Effector CD4-positive, alpha-beta T cell (primary cell): ENCODE measurements around the gene DIDO1.

Source experiments
- DNase-seq: peaks from one replicate; pipeline ENCODE4 v3.0.0-alpha.2; 2020

Gene DIDO1

DNA sequence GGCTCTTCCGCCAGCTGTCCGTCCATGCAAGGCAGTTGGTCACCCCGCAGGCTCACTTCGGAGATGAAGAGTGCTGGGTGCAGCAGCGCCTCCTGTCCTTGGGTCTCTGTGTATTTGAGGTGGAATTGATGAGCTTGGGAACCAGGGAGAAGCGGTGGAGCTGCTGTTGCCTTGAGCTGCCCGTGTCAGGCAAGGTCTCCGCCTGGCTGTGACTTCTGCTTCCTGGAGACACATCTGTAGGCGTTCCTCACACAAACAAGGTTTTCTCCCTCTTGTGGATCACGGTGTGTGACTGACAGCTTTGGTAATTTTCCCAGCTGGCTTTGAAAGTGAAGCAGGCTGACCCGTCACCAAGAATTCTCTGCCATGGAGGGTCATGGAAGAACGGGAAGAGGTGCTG, 23.7 kb upstream of the DIDO1 start:
- no peak for DNase-seq

DNA sequence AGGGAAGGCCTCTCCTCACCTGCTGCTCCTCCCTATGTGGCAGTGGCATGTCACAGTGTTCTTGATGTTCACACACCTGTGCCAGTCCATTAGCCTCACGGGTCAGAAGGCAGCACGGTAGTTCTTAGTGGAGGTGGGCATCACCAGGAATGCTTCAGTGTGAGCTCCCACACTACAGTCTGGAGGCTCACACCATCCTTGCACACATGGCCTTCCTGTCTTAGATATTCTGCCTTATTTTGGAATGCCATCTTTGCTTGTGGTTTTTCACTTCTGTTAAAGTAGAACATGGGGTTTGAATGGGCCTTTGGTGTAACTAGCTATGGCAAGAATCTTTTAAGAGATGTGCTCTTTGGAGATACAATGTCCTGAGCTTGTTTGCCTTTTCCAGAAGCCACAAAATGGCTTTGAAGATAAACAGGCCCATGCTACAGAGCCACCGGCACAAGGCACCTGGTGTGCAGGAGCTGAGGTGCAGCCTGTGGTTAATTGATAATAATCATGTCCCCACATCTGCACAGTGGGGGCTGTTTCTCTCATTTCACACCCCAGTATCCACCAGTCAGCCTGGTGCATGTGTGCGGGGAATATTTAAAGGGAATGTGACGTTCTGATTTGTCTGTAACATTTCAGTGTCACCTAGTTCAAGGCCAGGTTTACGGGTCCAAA, 23.0 kb upstream of the DIDO1 start:
- no peak for DNase-seq

DNA sequence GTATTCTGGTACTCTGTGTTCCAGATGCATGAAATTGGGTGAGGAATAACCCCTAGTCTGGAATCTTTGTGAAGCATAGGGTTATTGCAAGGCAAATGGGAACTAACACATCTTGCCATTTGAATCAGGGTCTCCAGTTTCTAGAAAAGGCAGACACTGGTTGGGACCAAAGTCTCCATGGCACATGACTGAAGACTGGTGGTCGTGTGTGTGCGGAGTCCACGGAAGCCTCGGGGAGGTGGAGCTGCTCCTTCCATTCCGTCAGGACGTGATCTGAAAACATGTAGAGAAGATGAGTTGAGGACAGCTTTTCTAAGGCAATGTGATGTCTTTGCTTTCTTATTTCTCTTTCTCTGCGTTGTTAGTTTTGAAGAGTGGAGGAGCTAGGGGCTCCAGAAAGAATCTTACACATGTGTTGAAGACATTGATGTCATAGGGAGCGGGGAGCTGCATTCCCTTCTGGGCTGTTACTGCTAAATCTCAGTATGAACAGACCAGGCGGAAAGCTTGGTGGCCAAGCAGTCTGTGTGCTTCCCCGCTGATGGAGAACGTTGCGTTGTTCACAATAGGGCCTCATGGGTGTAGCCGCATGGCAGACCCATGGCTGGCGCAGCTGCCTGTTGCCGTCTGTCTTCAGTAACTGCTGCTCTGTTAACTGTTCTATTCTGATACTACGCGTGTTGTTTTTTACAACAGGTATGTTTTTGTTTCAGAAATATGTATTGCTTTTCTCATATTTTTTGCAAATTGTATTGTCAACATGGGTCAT, 21.4 kb upstream of the DIDO1 start:
- DNase-seq: no peak

GRCh38 chr20:62946918-62947317, 20.6 kb upstream of the DIDO1 start:
- DNase-seq: no peak

DNA sequence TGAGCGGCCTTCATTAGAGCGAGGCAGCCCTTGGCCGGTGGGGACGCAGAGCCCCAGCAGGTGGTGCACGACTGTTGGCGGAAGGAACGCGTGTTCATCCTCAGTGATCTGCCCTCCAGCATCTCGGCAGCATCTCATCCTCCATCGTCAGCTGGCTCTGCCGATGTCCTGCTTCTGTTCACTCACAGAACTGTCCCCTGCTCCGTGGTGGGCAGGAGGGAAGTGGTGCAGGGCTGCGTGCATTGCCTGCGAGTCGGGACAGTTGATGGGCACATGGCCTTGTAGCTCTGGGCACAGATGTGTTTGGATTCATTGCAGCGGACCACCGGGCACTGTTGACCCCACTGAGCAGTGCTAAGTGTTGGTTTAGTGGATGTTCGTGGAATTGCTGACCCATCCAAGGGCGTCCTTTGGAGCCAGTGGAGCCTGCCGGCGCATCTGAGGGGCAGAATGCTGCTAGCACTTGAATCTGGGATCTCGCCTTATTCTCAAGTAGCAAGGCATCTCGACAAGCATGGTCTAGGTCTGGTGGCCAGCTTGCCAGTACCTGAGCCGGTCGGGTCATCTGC, 19.6 kb upstream of the DIDO1 start:
- DNase-seq: no peak

DNA sequence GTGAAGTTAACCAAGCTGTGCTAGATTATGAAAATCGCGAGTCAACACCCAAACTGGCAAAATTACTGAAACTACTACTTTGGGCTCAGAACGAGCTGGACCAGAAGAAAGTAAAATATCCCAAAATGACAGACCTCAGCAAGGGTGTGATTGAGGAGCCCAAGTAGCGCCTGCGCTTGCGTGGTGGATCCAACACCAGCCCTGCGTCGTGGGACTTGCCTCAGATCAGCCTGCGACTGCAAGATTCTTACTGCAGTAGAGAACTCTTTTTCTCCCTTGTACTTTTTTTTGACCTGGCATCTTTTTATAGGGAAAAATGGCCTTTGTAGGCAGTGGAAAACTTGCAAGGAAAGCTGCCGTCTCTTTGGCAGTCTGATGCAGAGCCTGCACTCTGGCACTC, 18.4 kb upstream of the DIDO1 start:
- no peak for DNase-seq

DNA sequence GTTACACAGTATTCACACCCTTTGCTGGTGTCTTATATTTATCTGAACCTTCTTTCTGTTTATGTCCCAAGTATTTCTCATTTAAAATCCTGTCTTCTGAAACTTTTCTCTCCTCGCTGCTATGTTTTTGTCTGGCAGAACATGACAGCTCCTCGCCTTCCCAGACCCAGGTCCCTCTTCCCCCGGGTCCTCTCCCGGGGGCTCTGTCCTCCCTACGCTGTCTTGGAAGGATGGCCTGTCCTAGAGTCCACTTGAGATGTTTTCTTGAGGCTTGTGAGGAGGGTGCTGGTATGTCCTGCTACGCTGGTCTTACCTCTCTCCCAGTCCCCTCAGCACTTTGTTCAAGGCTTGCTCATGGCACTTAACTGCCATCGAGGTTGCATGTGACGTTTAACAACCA, 17.9 kb upstream of the DIDO1 start:
- DNase-seq: no peak

- DNase-seq: no peak
These were observed 17.1 kb upstream of the DIDO1 start for GRCh38 chr20:62943396-62943795.

- no peak for DNase-seq
These were observed 16.2 kb upstream of the DIDO1 start for GRCh38 chr20:62942456-62942855.

DNA sequence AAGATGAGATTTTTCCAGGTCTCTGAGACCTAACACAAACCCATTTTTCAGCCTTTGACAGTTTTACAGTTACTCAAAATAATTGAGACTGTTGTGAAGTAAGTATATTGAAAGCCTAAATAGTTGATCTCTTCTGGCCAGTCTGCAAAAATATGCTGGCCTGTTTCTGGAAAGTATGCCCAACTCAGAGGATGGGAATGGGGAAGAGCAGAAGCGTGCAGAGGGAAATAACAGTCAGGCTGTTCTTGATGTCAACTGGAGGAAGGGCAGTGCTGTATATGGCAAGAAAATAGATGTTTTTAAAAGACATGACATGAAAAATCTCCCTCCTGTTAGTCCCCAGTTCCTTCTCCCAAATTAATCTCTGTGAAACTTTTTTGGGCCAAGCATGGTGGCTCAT, 15.5 kb upstream of the DIDO1 start:
- DNase-seq: no peak

DNA sequence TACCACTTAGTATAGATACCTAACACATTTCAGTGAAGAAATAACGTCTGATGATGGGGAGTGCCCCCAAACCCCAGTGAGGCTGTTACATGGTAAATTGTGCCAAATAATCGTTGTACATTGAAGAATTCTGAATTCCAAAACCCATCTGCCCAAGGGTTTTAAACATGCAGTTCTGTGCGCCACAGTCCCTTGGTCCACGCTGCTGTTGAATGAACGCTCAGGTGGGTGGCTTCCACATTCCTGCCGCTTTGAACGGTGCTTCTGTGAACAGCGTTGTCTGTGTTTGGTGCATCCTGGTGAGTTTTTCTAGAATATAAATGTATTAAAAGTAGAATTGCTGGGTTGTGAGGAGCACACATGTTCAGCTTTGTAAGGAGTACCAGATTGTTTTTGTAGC, 14.6 kb upstream of the DIDO1 start:
- DNase-seq: no peak

- peak; percentile 28 for DNase-seq
These were observed 12.0 kb upstream of the DIDO1 start, which contains the start of gene GID8 for GRCh38 chr20:62938105-62938888. TSS of gene GID8 (plus strand) at chr20:62938147. CDS start at chr20:62941503, 3,356 bp downstream.

DNA sequence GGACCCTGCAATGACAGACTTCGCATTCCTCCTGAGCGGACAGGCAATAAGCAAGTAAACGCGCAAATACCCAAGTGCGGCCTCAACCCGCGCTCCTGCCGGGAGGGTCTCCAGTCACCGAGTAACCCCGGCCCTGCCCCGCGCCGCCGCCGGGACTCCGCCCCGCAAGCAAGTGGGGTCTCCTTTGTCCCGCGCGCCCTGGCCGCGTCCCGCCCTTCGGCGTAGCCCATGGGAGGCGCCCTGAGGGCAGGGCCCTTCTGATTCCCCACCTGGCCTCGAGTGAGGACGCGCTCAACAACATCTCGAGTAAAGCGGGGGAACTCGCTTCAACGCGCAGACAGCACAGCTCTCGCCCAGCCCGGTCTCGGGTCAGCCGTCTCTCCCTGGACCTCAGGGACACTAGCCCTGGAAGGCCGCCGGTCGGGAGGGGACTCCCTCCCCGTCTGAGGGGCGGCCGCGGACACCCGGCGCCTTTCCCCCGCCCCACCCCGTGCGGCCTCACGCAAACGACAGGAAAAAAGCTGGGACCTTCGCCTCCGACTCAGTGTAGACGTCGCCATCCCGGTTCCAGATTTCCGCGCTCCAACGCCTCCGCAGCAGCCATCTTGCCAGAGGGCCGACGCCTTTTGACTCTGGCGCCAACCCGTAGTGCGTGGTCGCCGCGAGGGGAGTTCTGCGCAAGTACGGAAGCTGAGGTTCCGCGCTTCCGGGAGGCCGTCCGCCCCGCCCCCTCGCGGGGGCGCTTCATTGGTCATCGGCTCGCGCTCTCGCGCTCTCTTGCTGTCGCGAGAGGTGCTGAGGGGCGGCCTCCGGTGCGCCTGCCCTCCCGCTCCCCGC, 11.2 kb upstream of the DIDO1 start:
- peak; percentile 96 for DNase-seq

DNA sequence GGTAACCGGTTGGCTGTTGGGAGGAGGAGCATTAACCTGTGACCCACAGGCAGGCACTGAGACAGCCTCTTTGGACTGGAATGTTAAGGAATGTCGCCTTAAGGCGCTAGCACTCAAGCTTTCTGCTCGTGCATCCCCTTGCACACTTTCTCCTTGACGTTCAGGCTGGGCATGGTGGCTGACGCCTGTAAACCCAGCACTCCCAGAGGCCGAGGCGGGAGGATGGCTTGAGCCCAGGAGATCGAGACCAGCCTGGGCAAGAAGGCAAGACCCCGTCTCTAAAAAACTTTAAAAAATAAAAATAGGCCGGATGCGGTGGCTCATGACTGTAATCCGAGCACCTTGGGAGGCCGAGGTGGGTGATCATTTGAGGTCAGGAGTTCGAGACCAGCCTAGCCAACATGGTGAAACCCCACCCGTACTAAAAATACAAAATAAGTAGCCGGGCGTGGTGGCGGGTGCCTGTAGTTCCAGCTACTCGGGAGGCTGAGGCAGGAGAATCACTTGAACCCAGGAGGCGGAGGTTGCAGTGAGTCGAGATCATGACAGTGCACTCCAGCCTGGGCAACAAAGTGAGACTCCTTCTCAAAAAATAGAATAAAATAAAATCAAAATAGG, 9.8 kb upstream of the DIDO1 start:
- no peak for DNase-seq

DNA sequence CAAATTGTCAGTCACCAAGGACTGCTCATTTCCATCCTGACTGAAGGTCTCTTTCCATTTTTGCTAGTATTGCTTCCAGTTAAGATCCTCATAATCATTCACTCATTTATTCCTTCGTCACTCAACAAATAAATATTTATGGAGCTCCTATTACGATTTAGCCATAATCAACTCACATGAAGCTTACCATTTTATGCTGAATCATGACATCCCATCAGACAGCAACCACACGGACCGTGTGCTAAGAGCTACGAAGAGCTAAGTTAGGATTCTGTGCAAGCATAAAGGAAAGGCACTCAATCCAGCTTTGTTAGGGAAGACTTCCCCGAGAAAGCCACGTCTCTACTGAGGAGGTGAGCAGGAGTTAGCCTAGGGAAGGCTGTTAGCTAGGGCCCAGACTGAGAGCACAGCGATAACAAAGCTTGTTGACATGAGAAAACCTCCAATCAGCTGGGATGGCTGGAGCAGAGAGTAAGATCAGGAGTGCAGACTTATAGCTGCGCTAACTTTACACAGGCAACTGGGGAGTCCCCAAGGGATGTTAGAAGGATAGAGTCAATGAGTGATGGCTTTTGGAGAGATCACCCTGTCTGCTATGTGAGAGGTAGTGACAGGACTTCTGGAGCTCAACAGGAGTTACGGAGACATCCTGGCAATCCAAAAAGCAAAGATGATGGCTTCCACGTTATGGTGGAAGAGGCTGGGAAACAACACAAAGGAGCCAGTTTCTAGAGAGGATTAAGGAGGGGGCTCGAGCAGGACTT, 9.1 kb upstream of the DIDO1 start:
- DNase-seq: no peak

DNA sequence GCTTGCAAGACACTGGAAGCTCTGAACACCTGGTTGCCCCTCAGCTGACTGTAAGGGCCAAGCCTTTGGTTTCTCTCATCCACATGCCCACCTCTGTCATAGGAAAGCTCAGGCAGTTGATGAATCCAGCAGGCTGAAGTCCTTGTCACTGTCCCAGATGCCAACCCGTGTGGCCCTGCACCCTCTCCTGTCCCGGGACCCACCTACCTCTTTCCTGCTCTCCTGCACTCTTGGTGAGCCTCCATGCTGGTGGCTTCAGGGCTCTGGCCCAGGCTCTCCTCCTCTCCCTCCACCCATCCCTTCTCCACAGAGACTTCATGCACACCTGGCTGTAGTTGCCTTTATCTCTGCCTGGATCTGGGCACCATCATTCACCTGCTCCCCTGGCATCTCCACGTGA, 7.7 kb upstream of the DIDO1 start:
- no peak for DNase-seq

DNA sequence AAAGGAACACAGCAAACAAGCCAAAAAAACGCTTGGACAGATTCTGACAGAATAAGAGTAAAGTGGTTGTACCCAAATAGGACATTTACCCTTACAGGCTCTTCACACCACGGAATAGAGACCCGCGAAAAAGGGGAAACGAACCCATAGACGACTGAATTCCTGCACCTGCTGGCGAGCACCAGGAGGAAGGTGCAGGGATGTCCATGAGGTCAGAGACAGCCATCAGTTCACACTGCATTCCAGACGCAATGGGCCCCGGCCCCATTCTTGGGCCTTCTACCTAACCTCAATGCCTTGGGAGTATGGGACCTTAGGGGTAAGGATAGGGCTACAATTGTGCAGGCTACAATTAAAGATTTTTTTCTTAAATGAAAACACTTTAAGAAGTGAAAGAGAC, 5.2 kb upstream of the DIDO1 start:
- DNase-seq: no peak

- peak; percentile 42 for DNase-seq
These were observed 2.8 kb upstream of the DIDO1 start for GRCh38 chr20:62929051-62929538.

DNA sequence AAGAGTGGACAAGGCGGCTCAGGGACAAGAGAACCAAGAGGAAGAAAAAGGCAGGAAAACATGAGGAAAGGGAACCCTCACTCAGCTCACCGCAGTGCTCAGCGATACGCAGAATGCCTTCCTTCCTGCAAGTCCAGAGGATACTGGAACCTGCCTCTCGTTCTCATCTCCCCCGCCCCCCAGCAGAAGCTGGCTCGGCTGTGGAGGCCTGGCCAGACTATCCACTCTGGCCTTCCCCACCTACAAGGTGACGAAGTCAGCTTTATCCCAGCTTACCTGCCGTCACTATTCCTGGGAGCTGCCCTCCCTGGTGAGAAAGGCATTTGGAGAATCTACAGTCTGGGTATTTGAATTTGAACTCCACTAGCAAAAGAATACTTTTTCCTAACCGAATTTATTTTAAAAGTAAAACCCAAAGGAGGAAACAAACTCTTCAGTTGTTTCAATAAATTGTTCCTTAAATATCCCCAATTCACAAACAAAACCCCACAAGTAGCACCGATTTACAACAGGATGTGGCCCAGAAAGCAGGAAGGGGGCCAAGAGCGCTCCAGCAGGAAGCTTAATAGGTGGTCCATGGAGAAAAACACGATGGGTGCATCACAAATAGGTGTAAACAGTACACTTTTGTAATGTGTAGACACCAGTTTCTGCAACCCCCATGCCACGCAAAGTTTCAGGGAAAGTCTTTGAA, 2.1 kb upstream of the DIDO1 start:
- DNase-seq: no peak

DNA sequence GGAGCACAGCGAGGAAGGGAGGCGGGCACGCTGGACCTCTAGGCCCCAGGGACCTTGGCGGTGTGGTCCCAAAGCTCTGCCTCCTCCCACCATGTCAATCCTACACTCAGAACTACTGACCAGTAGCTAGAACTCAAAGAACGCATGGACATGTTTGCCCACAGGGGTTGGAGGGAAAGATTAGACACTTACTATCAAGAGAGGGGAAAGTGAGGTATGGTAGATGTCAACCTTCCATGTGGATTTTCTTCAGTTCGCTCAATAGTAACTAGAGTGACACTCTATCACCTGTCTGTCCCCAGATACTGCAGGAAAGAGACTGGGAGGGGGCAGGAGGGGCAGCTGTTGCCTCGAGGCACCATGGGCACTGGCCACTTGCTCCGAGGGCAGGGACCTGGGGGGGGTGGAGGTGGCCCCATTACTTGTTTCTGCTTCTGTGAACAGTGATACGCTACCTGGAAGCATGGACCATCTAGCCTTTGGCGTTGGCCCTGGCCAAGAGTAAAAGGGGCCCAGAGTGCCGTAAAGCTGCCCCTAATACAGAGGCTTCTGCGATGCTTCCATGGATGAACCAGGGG, 912 bp upstream of the DIDO1 start:
- DNase-seq: no peak
